B cell (primary cell): ENCODE results near the gene NOSTRIN.

Source experiments
- EZH2 ChIP-seq: IDR thresholded peaks from 2 replicates; pipeline ENCODE4 v1.6.1; 2012; ENCODE audit warnings: borderline replicate concordance, low read depth, mild to moderate bottlenecking, moderate library complexity, low read length; ENCODE audit not compliant: insufficient read depth, poor library complexity, severe bottlenecking
- TF ChIP-seq, protein P1 (sequence below): fragments of 200-600 bp; IDR thresholded peaks from one replicate; pipeline ENCODE4 v1.8.0; 2022; ENCODE audit warnings: antibody characterized with exemption, mild to moderate bottlenecking

DNA sequence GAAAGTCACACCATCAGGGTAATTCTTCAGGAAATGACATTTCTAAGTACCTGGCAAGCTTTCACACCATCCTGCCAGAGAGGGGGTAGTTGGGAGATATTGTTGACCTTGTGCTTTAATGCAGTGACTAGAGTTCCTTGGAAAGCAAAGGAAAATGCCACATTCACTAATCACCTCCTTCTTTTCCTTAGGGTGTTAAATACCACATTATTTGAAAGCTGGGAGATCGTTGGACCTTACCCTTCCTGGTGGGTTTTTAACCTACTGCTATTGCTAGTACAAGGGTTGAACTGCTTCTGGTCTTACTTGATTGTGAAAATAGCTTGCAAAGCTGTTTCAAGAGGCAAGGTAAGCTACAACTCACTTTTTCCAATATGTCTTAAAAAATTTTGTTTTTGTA is 37.0 kb upstream of the NOSTRIN start:
- TF ChIP-seq EZH2: no peak
- TF ChIP-seq, protein P1, sequence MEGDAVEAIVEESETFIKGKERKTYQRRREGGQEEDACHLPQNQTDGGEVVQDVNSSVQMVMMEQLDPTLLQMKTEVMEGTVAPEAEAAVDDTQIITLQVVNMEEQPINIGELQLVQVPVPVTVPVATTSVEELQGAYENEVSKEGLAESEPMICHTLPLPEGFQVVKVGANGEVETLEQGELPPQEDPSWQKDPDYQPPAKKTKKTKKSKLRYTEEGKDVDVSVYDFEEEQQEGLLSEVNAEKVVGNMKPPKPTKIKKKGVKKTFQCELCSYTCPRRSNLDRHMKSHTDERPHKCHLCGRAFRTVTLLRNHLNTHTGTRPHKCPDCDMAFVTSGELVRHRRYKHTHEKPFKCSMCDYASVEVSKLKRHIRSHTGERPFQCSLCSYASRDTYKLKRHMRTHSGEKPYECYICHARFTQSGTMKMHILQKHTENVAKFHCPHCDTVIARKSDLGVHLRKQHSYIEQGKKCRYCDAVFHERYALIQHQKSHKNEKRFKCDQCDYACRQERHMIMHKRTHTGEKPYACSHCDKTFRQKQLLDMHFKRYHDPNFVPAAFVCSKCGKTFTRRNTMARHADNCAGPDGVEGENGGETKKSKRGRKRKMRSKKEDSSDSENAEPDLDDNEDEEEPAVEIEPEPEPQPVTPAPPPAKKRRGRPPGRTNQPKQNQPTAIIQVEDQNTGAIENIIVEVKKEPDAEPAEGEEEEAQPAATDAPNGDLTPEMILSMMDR: no peak
